Fibroblast of villous mesenchyme (primary cell): ENCODE results near the gene MPZL2. TPM values are rescaled to one million over a fixed set of nuclear protein-coding genes. Genes with fewer than 3 reads are reported as not detected.
"Not testable (repeated sequence)": the region's sequence is repeated elsewhere in the genome, so short reads cannot be mapped to it uniquely, and the experiment has no call there.

ENCODE experiments used
- DNase-seq: peaks from one replicate; pipeline ENCODE4 v3.0.0-alpha.2; 2010; ENCODE audit warnings: low read depth
- H3K4me3 ChIP-seq: 2 replicates; pipeline ENCODE4 v1.5.1; 2011; ENCODE audit warnings: low read depth, mild to moderate bottlenecking, low read length
- total RNA-seq: library from RNA; depleted of rRNA; stranded (reverse); fragments of >200 nt; gene quantifications from 2 replicates; pipeline ENCODE4 v1.2.3, GENCODE V29; 2012
- TF ChIP-seq, protein P1 (sequence below): IDR thresholded peaks from 2 replicates; pipeline ENCODE4 v1.5.1; 2012; ENCODE audit warnings: low read depth, mild to moderate bottlenecking, low read length; ENCODE audit not compliant: insufficient read depth

The MPZL2 gene
- not detected in 2 replicates for total RNA-seq

DNA sequence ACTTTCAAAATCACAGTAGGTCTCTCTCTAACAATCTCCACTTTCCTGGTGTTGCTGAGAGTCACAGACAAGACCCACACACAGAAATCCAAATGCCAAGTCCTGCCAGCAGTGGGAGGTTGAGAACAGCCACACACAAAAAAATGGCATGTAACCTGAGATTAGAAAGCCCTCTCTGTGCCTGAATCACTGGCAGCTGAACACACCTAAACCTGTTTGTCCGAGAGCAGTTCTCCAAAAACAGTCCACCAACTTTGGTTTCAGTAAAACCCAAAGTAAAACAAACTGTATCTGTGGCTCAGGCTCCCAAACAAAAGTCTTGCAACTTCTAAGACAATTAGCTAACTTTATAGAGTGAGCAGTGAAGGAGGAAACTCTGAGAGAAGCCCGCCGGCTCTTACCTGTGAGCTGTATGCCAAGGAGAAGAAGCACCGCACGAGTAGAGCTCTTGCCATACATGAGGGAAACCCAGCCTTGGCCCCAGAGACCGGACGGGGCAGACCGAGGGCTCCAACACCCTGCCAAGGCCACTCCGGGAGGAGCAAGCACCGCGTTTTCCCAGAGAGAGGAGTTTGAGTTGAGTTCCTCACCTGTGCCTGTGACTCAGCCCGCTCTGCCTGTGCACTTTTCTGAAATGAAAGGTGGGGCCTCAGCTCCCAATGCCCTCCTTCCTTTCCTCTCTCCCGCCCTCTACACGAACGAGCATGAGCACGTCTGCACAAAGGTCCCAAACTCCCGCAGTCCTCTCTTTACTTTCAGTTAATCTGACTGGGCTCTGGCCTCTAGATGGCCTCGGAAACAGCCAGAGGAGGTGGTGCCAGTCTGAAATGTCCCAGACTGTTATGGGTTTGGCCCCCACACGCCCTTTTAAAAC is at the start of gene MPZL2:
MPZL2 (minus strand) TSS at position 603 of the 874 bp plus-strand sequence; CDS start at position 459, 144 bp downstream.
- DNase-seq = no peak
- peak within 1 kb of the TSS; percentile 22 for H3K4me3 ChIP-seq
- TF ChIP-seq, protein P1, sequence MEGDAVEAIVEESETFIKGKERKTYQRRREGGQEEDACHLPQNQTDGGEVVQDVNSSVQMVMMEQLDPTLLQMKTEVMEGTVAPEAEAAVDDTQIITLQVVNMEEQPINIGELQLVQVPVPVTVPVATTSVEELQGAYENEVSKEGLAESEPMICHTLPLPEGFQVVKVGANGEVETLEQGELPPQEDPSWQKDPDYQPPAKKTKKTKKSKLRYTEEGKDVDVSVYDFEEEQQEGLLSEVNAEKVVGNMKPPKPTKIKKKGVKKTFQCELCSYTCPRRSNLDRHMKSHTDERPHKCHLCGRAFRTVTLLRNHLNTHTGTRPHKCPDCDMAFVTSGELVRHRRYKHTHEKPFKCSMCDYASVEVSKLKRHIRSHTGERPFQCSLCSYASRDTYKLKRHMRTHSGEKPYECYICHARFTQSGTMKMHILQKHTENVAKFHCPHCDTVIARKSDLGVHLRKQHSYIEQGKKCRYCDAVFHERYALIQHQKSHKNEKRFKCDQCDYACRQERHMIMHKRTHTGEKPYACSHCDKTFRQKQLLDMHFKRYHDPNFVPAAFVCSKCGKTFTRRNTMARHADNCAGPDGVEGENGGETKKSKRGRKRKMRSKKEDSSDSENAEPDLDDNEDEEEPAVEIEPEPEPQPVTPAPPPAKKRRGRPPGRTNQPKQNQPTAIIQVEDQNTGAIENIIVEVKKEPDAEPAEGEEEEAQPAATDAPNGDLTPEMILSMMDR = no peak

DNA sequence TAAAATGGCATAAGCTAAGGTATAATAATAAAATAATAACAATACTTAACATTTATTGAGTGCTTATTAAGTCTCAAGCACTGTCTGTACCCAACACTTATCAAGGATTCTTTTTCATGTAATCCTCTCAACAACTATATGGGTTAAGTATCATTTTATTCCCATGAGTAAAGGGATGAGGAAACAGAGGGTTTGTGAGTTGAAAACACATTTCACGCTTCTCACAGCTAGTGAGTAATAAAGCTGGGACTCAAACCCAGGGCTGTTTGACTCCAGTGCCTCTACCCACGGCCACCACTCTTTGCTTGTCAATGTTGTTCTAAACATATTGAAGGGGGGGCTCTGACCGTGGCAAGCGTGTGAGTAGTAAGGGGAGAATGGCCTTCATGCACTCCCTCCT is 49.1 kb upstream of the MPZL2 start:
- TF ChIP-seq, protein P1 = no peak
- H3K4me3 ChIP-seq = no peak overlapping the region
- DNase-seq = no peak

DNA sequence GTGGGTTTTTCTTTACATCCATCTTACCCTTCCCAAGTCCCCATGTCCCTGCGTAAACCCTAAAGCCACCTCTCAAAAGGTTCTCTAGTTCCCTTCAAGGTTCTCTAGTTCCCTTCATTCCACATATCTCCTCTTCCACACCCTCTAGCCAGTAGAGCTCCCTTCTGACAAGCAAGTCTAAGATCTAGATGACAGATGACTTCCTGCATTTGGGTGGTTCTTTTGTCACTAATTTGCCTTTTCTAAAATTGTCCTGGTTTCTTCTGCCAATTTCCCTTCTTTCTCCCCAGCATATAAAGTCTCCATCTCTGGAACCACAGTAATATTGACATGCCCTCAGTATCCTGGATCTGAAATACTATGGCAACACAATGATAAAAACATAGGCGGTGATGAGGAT is 48.2 kb upstream of the MPZL2 start:
- TF ChIP-seq, protein P1 = no peak
- DNase-seq = no peak
- H3K4me3 ChIP-seq = no peak overlapping the region

DNA sequence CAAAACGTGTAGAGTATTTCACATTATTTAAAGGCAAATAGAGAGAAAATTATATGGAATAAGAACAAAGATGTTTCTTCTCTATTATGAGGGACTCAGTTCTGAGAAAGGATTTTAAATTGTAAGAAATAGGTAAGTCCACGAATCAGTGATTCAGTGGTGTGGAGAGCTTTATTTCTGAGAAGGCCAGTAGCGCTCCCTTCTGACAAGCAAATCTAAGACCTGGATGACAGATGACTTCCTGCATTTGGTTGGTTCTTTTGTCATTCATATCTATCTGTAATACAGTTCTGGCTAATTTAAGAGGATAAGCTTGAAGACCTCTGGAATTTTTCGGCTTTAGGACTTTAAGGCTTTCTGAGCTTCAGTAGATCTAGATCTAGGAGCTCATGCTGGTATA is 47.4 kb upstream of the MPZL2 start:
- DNase-seq = no peak
- TF ChIP-seq, protein P1 = no peak

DNA sequence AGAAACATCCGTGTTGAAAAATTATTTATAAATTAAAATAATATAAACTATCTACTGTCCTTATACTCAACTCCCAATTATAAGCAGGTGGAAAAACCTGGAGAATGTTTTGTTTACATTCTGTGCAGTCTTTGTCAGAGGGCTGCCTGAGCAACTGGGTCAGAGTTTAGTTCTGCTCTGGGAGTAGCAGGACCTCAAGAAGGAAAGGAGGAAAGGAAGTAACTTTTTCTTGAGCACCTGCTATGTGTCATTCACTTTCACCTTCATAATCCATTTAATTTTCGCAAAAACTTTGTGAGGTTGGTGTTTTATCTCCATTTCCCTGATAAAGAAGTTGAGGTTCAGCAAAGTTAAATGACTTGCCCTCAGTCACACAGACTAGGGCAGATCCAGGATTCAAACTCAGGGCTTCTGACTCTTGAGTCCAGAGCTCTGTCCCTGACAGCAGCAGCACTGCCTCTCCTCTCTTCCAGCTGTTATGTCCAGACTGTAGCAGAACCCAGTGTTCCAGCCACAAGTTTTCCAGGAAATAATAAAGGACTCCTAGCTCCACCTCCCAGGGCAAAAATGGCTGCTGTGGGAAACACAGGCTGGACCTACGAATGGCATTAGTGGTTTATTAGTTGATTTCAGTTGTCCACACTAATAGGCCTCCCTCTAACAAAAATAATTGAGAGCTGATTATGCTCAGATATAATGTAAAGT is 46.8 kb upstream of the MPZL2 start:
- H3K4me3 ChIP-seq = no peak overlapping the region
- TF ChIP-seq, protein P1 = no peak
- DNase-seq = no peak

More for the DNA sequence above, 47.4 kb upstream of the MPZL2 start:
- no peak overlapping the region for H3K4me3 ChIP-seq

DNA sequence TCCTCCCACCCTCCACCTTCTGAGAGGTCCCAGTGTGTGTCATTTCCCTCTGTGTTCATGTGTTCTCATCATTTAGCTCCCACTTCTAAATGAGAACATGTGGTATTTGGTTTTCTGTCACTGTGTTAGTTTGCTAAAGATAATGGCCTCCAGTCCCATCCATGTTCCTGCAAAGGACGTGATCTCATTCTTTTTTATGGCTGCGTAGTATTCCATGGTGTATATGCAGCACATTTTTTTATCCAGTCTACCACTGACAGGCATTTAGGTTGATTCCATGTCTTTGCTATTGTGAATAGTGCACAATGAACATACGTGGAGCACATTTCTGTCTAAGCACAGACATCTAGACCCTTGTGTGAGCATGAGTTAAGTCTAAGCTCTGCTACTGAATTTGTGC is 46.2 kb upstream of the MPZL2 start:
- H3K4me3 ChIP-seq = no peak overlapping the region
- TF ChIP-seq, protein P1 = no peak
- no peak for DNase-seq

DNA sequence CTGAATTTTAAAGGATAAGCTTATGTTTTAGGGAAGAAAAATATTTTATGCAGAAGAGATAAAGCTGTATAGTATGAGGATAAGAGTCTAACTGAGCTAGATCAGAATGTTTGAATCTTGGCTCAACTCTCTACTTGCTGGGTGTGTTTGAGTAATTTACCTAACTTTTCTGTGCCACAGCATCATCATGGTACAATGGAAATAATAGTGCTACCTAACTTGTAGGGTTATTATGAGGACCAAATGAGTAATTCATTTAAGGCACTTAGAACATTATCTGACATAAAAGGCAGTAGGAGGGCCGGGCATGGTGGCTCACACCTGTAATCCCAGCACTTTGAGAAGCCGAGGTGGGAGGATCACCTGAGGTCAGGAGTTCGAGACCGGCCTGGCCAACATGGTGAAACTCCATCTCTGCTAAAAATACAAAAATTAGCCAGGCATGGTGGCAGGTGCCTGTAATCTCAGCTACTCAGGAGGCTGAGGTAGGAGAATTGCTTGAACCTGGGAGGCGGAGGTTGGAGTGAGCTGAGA is 45.0 kb upstream of the MPZL2 start:
- not testable (repeated sequence) for DNase-seq, H3K4me3 ChIP-seq
